DMS53 (cell line): ENCODE results near the gene DLGAP4.
A peak's percentile ranks its signal among the peaks of the same experiment; 100 is the strongest.

Source experiments
- DNase-seq: peaks from one replicate; lab custom pipeline; 2025; lab: John Stamatoyannopoulos, UW

DLGAP4 gene

DNA sequence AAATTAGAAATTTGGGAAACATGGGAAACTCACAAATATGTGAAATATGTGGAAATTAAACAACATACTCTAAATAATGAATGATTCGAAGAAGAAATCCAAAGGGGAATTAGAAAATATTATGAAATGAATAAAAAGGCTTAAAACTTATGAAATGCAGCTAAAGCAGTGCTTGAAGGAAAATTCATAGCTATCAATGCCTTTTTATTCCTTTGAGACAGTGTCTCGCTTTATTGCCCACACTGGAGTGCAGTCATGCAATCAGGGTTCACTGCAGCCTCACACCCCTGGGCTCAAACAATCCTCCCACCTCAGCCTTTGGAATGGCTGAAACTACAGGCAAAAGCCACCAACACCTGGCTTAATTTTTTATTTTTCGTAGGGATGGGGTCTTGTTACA is 259.4 kb downstream of the DLGAP4 start:
- no peak for DNase-seq

- DNase-seq: no peak
Observed at GRCh38 chr20:36569847-36570429, 263.8 kb downstream of the DLGAP4 start.

DNA sequence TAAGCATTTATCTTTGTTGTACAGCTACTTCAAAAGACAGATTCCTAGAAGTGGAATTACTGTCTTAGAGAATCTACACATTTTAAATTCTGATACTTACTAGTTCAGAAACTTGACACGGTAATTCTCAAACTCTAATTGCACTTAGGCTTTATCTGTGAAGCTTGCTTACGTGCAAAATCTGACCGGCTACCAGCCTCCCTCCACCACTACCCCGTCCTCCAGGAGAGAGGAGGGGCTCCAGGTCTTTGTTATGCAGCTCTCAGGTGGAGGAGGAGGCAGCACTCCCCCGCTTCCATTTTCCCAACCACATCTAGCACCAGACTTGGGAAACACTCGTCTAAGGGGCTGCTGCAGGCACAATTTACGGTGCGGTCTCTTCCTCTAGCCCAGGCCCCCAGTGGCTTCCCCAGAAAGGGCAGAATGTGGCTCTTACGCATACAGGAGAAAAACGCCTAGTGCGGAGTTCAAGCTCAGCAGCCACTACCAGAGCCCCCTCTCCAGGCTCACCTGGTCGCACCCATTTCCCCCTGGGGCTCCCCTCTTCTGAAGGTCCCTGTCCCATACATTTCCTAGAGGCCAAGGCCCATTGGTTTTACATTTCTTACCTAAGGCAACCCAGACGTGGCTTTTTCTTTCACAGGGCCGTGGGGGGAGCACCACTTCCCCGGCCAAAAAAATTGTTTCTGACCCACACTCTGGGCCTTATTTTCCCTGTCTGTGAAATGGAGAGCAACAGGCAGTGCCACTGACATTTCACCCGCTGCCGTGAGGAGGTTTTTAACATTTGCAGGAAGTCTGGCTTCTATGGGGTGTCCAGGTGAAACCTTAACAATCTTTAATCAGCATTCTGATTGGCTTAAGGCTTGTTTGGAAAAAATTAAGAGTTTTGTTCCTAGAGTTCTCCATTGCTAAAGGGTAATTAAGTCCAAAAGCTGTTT is 265.7 kb downstream of the DLGAP4 start:
- DNase-seq: peak; percentile 17

DNA sequence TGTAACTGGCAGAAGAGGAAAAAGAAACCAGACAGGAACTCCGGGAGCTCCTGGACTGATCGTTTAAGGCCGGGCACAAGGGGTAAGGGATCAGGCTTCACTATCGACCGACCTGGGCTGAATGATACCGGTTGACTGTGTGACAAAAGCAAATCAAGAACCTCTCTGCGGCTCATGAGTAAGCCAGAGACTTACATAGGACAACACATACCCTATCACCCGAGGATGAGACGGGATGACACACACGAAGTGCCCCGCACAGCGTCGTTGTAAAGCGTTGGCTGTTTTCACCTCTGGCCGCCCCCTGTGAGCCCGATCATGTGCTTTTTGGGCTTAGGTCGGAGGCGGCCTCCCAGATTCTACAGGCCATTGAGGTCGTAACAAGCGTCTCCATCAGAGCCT is 266.6 kb downstream of the DLGAP4 start:
- DNase-seq: peak; percentile 82

DNA sequence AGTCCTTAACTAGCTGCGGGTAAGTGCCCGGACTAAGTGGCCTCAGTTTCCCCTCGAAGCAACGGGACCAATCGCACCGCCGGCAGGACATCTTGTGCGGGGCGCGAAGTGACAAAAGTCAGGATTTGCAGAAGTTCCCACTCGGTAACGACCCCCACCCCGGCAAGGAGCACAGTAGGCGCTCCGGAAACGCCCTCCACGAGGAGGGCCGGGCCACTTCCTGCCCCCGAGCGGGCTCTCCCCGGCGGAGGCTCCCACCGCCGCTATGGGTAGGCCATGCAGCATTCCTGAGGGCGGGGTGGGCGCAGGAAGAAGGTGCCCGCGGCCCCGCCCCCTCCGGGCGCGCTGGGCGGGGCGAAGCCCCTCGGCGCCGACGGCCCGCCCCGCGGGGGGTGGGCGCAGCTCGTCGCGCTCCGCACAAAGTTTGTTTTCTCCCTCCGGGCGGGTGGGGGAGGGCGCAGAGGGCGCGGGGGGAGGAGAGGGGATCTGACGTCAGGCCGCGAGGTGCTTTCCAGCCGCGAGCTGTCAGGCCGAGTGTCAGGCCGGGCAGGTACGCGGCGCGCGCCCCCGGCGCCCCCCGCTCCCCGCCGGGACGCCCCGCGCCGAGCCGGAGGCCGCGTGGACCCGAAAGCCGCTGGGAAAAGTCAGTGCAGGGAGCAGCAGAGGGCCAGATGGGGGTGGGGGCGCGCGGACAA is 267.1 kb downstream of the DLGAP4 start, which contains the start of gene TGIF2:
TGIF2 (plus strand) TSS at position 495 of the 695 bp plus-strand sequence. CDS start 5,178 bp downstream, outside the sequence.
- peak; percentile 91 for DNase-seq

DNA sequence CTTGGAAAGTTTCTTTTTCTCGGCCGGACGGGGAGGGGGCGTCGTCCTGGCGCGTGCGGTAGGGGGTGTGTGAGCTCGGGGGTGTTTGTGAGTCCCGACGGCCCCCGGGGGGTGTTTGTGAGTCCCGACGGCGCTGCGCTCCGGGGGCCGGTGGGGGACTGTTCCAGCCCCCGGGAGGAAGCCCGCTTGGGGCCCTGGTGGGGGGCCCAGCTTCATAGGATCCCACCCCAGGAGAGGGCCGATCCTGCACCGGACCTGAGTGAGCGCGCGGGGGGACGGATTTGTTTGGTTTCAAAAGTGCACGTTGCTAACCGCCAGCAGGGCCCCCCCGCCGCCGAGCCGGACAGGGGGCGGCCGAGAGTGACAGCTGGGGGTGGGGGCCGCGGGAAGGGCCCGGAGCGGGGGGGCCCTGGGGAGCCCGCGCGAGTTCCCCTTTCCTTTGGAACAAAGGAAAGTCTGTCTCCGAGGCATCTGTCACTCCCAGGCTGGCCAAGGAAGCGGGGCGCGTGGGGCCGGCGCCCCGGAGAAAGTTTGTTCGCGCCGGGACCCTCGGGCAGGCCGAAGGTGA is 267.7 kb downstream of the DLGAP4 start:
- peak; percentile 60 for DNase-seq

- peak; percentile 73 for DNase-seq
Observed at GRCh38 chr20:36574366-36575135, 268.4 kb downstream of the DLGAP4 start.

- no peak for DNase-seq
Observed at GRCh38 chr20:36576081-36576445, 269.9 kb downstream of the DLGAP4 start.
